Measurements from ENCODE around the gene TLN1. TPM values are rescaled to one million over a fixed set of nuclear protein-coding genes. Genes with fewer than 3 reads are reported as not detected.

Gene TLN1
- total RNA-seq, 3 donors from 2014 or later: 163 to 497 (median 215) TPM

- no peak overlapping the region for H3K4me3 ChIP-seq
- intact Hi-C loops (cut with DNase I; ENCODE audit: low total_unique reads): no loop called here
- no peak overlapping the region for H3K27ac ChIP-seq
- no peaks in the 10 kb centered on the region for H3K4me1 ChIP-seq
- TF ChIP-seq POLR2AphosphoS5 (IDR thresholded peaks at IDR 0.05) (no peak), CTCF (IDR thresholded peaks at IDR 0.05) (no peak), POLR2A (IDR thresholded peaks at IDR 0.05) (no peak)
- H3K9me3 ChIP-seq: no peaks in the 10 kb centered on the region
- no peaks in the 10 kb centered on the region for H3K27me3 ChIP-seq
- no peaks in the 10 kb centered on the region for H3K36me3 ChIP-seq
- no peak for DNase-seq (ENCODE audit: low spot score in 2 of 2)
Measured at GRCh38 chr9:35682520-35683315, 49.3 kb downstream of the TLN1 start.

- no peaks in the 10 kb centered on the region for H3K27me3 ChIP-seq
- no peaks in the 10 kb centered on the region for H3K4me1 ChIP-seq
- no peaks in the 10 kb centered on the region for H3K36me3 ChIP-seq
- DNase-seq (ENCODE audit: low spot score in 2 of 2): no peak
- H3K27ac ChIP-seq: no peak overlapping the region
- no peak overlapping the region for H3K4me3 ChIP-seq
- H3K9me3 ChIP-seq: no peaks in the 10 kb centered on the region
- TF ChIP-seq CTCF (IDR thresholded peaks at IDR 0.05) (no peak), POLR2A (IDR thresholded peaks at IDR 0.05) (no peak), POLR2AphosphoS5 (IDR thresholded peaks at IDR 0.05) (no peak)
- intact Hi-C loops (cut with DNase I; ENCODE audit: low total_unique reads): no loop called here
Measured at GRCh38 chr9:35682051-35682450, 49.9 kb downstream of the TLN1 start.

GRCh38 chr9:35681341-35682002 lies 50.5 kb downstream of the TLN1 start:
- DNase-seq (ENCODE audit: low spot score in 2 of 2): no peak
- Histone ChIP-seq H3K9me3 (no peaks in the 10 kb centered on the region), H3K4me3 (no peak overlapping the region), H3K27me3 (no peaks in the 10 kb centered on the region), H3K4me1 (no peaks in the 10 kb centered on the region), H3K36me3 (no peaks in the 10 kb centered on the region), H3K27ac (peak overlapping the region in 1 of 2 donors; percentile 38)
- TF ChIP-seq CTCF (IDR thresholded peaks at IDR 0.05) (no peak), POLR2AphosphoS5 (IDR thresholded peaks at IDR 0.05) (no peak), POLR2A (IDR thresholded peaks at IDR 0.05) (no peak)
- intact Hi-C loops (cut with DNase I; ENCODE audit: low total_unique reads): no loop called here

- H3K4me1 ChIP-seq: peaks cover 0 to 4% of the 10 kb centered on the region in 2 donors
- no peak overlapping the region for H3K4me3 ChIP-seq
- H3K9me3 ChIP-seq: no peaks in the 10 kb centered on the region
- intact Hi-C loops (cut with DNase I; ENCODE audit: low total_unique reads): no loop called here
- TF ChIP-seq CTCF (IDR thresholded peaks at IDR 0.05) (no peak), POLR2AphosphoS5 (IDR thresholded peaks at IDR 0.05) (no peak), POLR2A (IDR thresholded peaks at IDR 0.05) (no peak)
- H3K27ac ChIP-seq: no peak overlapping the region
- no peaks in the 10 kb centered on the region for H3K27me3 ChIP-seq
- DNase-seq (ENCODE audit: low spot score in 2 of 2): no peak
- no peaks in the 10 kb centered on the region for H3K36me3 ChIP-seq
Measured at GRCh38 chr9:35680331-35681105, 51.5 kb downstream of the TLN1 start.

Measured in breast epithelium (tissue), 4 donors.